Body of pancreas (tissue), 4 donors: ENCODE results near the gene RBL2. TPM values are rescaled to one million over a fixed set of nuclear protein-coding genes. Genes with fewer than 3 reads are reported as not detected.

ENCODE experiments used
- ATAC-seq: fragments of 150-250 bp; one replicate; pipeline ENCODE4 v1.9.1; 2016
- DNase-seq, 4 donors: peaks; one replicate each; pipeline ENCODE4 v3.0.0-alpha.2; 2019
- H3K27ac ChIP-seq, 4 donors: fragments of 200-600 bp; sonication (generic); 1 replicate in 3 of 4; 2 replicates in 1 of 4; pipeline versions ENCODE4 v1.5.1 to v1.6.1; 2016 to 2019; ENCODE audit warnings: mild to moderate bottlenecking in 1 of 4, mixed read lengths in 1 of 4, moderate library complexity in 1 of 4
- H3K27me3 ChIP-seq, 2 donors: fragments of 200-600 bp; sonication (generic); one replicate each; pipeline ENCODE4 v1.6.0; 2016; ENCODE audit warnings: mild to moderate bottlenecking in 1 of 2
- H3K36me3 ChIP-seq, 2 donors: fragments of 200-600 bp; sonication (generic); replicated peaks in 1 of 2; 2 replicates each; pipeline ENCODE4 v1.5.1; 2016; ENCODE audit warnings: low read depth in 2 of 2; ENCODE audit not compliant: insufficient read depth in 1 of 2
- H3K4me1 ChIP-seq: fragments of 200-600 bp; sonication (generic); one replicate; pipeline ENCODE4 v1.6.0; 2016
- H3K4me3 ChIP-seq, 2 donors: fragments of 200-600 bp; sonication (generic); 1 replicate in 1 of 2; 2 replicates in 1 of 2; pipeline ENCODE4 v1.5.1; 2016 to 2019
- H3K9me3 ChIP-seq, 3 donors: fragments of 200-600 bp; sonication (generic); 1 replicate in 2 of 3; 2 replicates in 1 of 3; pipeline ENCODE4 v1.5.1; 2016
- CTCF ChIP-seq, 7 experiments: fragments of 450-650 bp in 4 of 7; fragments of 200-600 bp in 3 of 7; sonication (generic) in 3 of 7; IDR thresholded peaks; one replicate each; pipeline ENCODE4 v1.5.1; 2016 to 2019; ENCODE audit warnings: antibody characterized with exemption in 7 of 7
- POLR2A ChIP-seq, 3 donors: fragments of 450-650 bp; IDR thresholded peaks; one replicate each; pipeline ENCODE4 v1.6.1; 2016; ENCODE audit warnings: antibody characterized with exemption in 3 of 3, mild to moderate bottlenecking in 2 of 3
- WGBS, 2 donors: methylation state at CpG; one replicate each; pipeline ENCODE4 v1.1.5; 2017; 5-methylcytosine and 5-hydroxymethylcytosine counted together
- intact Hi-C: fragments of 100-400 bp; cut with DNase I; formaldehyde crosslinking; loops from one replicate; pipeline ENCODE4 v1.15.1; 2023
- total RNA-seq, 2 donors: library from RNA; depleted of rRNA; stranded (reverse); fragments of >200 nt; gene quantifications; one replicate each; pipeline ENCODE4 v1.1.0, GENCODE V29; 2016

The RBL2 gene
- total RNA-seq, 2 donors from 2014 or later: 82.7 to 114 TPM

- Histone ChIP-seq H3K4me1 (peaks cover 1% of the 10 kb centered on the region), H3K27ac (peak overlapping the region in 2 of 4 donors; percentile 38 to 47), H3K4me3 (no peak overlapping the region), H3K27me3 (no peaks in the 10 kb centered on the region), H3K36me3 (no peaks in the 10 kb centered on the region), H3K9me3 (no peaks in the 10 kb centered on the region)
- 71 to 73% methylated on average over 19 of the region's 19 CpGs for WGBS, 2 donors
- ATAC-seq: peak; percentile 55
- peak in 1 of 4 donors; percentile 36 for DNase-seq
- intact Hi-C loops: no loop called here
- no peak for TF ChIP-seq CTCF (IDR thresholded peaks at IDR 0.05)
- no peak for TF ChIP-seq POLR2A (IDR thresholded peaks at IDR 0.05)
Observed at GRCh38 chr16:53518550-53519416, 84.5 kb downstream of the RBL2 start.

GRCh38 chr16:53519417-53520091 lies 85.3 kb downstream of the RBL2 start:
- DNase-seq (no peak), ATAC-seq (no peak)
- WGBS, 2 donors: 79 to 85% methylated on average over 8 of the region's 8 CpGs

GRCh38 chr16:53523126-53523804 lies 89.0 kb downstream of the RBL2 start:
- H3K36me3 ChIP-seq: no peaks in the 10 kb centered on the region
- H3K4me3 ChIP-seq: no peak overlapping the region
- H3K4me1 ChIP-seq: peaks cover 7% of the 10 kb centered on the region
- no peak for DNase-seq
- 94 to 95% methylated on average over 21 of the region's 21 CpGs for WGBS, 2 donors
- H3K27ac ChIP-seq: no peak overlapping the region
- intact Hi-C loops: no loop called here
- H3K9me3 ChIP-seq: no peaks in the 10 kb centered on the region
- ATAC-seq: no peak
- H3K27me3 ChIP-seq: no peaks in the 10 kb centered on the region
- no peak for TF ChIP-seq POLR2A (IDR thresholded peaks at IDR 0.05)
- no peak for TF ChIP-seq CTCF (IDR thresholded peaks at IDR 0.05)

More at GRCh38 chr16:53519417-53520091, 85.3 kb downstream of the RBL2 start:
- Histone ChIP-seq H3K4me1 (peaks cover 7% of the 10 kb centered on the region), H3K36me3 (no peaks in the 10 kb centered on the region), H3K4me3 (no peak overlapping the region), H3K27ac (peak overlapping the region in 1 of 4 donors; percentile 47), H3K27me3 (no peaks in the 10 kb centered on the region), H3K9me3 (no peaks in the 10 kb centered on the region)
- TF ChIP-seq CTCF (IDR thresholded peaks at IDR 0.05): no peak
- no peak for TF ChIP-seq POLR2A (IDR thresholded peaks at IDR 0.05)
- intact Hi-C loops: no loop called here

DNA sequence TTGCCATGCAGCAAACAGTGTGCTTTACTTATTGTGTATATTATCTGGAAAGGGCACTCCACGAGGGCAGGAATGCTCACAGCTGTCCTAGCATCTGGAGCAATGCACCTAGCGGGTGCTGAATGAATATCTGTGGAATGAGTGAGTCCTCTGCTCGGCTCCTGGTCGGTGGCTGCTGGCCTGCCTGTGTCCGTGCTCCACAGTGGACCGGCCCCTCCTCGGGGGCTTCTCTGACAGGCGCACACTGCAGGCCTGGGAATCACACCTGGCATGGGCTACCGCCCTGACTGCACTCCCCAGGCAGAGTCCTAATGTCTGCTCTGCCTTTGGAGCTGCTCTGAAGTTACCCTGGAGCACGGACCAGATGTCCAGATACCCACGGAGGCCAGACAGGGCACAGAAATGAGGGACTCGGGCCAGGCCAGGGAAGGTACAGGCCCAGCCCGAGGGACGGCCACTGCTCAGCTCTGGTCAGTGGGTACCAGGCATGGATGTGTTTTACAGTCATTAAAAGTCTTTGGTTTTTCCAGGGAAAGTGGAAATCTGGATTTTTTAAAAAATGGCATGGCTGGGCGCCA lies 89.8 kb downstream of the RBL2 start:
- H3K36me3 ChIP-seq: no peaks in the 10 kb centered on the region
- H3K4me3 ChIP-seq: no peak overlapping the region
- WGBS, 2 donors: 32 to 62% methylated on average over 7 to 15 of the region's 15 CpGs
- DNase-seq (peak; percentile 42 to 76 (median 62)), ATAC-seq (peak; percentile 74)
- H3K27ac ChIP-seq: no peak overlapping the region
- intact Hi-C loops: no loop called here
- H3K4me1 ChIP-seq: peaks cover 7% of the 10 kb centered on the region
- no peaks in the 10 kb centered on the region for H3K27me3 ChIP-seq
- no peak for TF ChIP-seq POLR2A (IDR thresholded peaks at IDR 0.05)
- TF ChIP-seq CTCF (IDR thresholded peaks at IDR 0.05): no peak
- no peaks in the 10 kb centered on the region for H3K9me3 ChIP-seq
